GM19372 (cell line): Measurements from ENCODE around the gene USP50.
"Not testable (repeated sequence)": the region's sequence is repeated elsewhere in the genome, so short reads cannot be mapped to it uniquely, and the experiment has no call there.

Source experiments
- ATAC-seq: cut with Tn5 transposase; IDR thresholded peaks from one replicate; pipeline ENCODE4 v1.9.1; 2021; ENCODE audit warnings: mild to moderate bottlenecking, low read depth, moderate library complexity; ENCODE audit not compliant: unreplicated experiment

USP50 gene

GRCh38 chr15:50546566-50546965 lies at the start of gene USP50:
TSS of gene USP50 (minus strand) at chr15:50546666. CDS start at chr15:50546525, 141 bp downstream.
- ATAC-seq = no peak

- no peak for ATAC-seq
Measured at GRCh38 chr15:50594311-50594710, 47.8 kb upstream of the USP50 start.

GRCh38 chr15:50593761-50594160 lies 47.3 kb upstream of the USP50 start:
- ATAC-seq = no peak

- ATAC-seq = no peak
Measured at GRCh38 chr15:50590288-50590687, 43.8 kb upstream of the USP50 start.

- no peak for ATAC-seq
Measured at GRCh38 chr15:50577492-50577891, 31.0 kb upstream of the USP50 start.

- no peak for ATAC-seq
Measured at GRCh38 chr15:50576166-50576565, 29.7 kb upstream of the USP50 start.

- not testable (repeated sequence) for ATAC-seq
Measured at GRCh38 chr15:50573842-50574241, 27.4 kb upstream of the USP50 start.

GRCh38 chr15:50563756-50564155 lies 17.3 kb upstream of the USP50 start:
- ATAC-seq = no peak

GRCh38 chr15:50562735-50563640 lies 16.5 kb upstream of the USP50 start:
- no peak for ATAC-seq

- ATAC-seq = no peak
Measured at GRCh38 chr15:50558012-50558411, 11.5 kb upstream of the USP50 start.

GRCh38 chr15:50556642-50557371 lies 10.3 kb upstream of the USP50 start:
- no peak for ATAC-seq

- ATAC-seq = no peak
Measured at GRCh38 chr15:50552238-50552637, 5.8 kb upstream of the USP50 start.

- ATAC-seq = no peak
Measured at GRCh38 chr15:50549326-50549725, 2.9 kb upstream of the USP50 start.

GRCh38 chr15:50544368-50544767 lies 2.1 kb downstream of the USP50 start:
- ATAC-seq = no peak

- ATAC-seq = no peak
Measured at GRCh38 chr15:50543556-50543955, 2.9 kb downstream of the USP50 start.

GRCh38 chr15:50542887-50543210 lies 3.6 kb downstream of the USP50 start:
- ATAC-seq = no peak

- no peak for ATAC-seq
Measured at GRCh38 chr15:50531766-50532165, 14.7 kb downstream of the USP50 start.

- no peak for ATAC-seq
Measured at GRCh38 chr15:50531163-50531562, 15.3 kb downstream of the USP50 start.

GRCh38 chr15:50523851-50524251 lies 22.6 kb downstream of the USP50 start:
- ATAC-seq = no peak

GRCh38 chr15:50519740-50520425 lies 26.6 kb downstream of the USP50 start:
- ATAC-seq = no peak

- ATAC-seq = no peak
Measured at GRCh38 chr15:50513001-50513400, 33.5 kb downstream of the USP50 start.
